Activated naive CD8-positive, alpha-beta T cell treated with anti-CD3 and anti-CD28 coated beads for 36 hours (primary cell): ENCODE results near the gene PTPRO. TPM values are rescaled to one million over a fixed set of nuclear protein-coding genes. Genes with fewer than 3 reads are reported as not detected.

Source experiments
- DNase-seq: peaks from one replicate; pipeline ENCODE4 v3.0.0; 2021
- H3K27ac Mint-ChIP-seq: one replicate; pipeline ENCODE4 v1.8.0; 2022; ENCODE audit warnings: mild to moderate bottlenecking, moderate library complexity, mixed read lengths
- H3K27me3 Mint-ChIP-seq: one replicate; pipeline ENCODE4 v1.8.0; 2022; ENCODE audit warnings: mild to moderate bottlenecking, mixed read lengths
- H3K36me3 Mint-ChIP-seq: one replicate; pipeline ENCODE4 v1.8.0; 2021; ENCODE audit warnings: mild to moderate bottlenecking, mixed read lengths
- H3K4me1 Mint-ChIP-seq: one replicate; pipeline ENCODE4 v1.8.0; 2021; ENCODE audit warnings: mixed read lengths
- H3K4me3 Mint-ChIP-seq: one replicate; pipeline ENCODE4 v1.8.0; 2022; ENCODE audit warnings: mild to moderate bottlenecking, moderate library complexity, mixed read lengths
- H3K9me3 Mint-ChIP-seq: one replicate; pipeline ENCODE4 v1.8.0; 2022; ENCODE audit warnings: mixed read lengths
- total RNA-seq, 2 experiments: library from RNA; stranded (reverse); gene quantifications; one replicate each; pipeline ENCODE4 v1.2.3, GENCODE V29; 2021

Gene PTPRO
- total RNA-seq, 2 experiments from 2014 or later: 1.1 to 1.4 TPM

DNA sequence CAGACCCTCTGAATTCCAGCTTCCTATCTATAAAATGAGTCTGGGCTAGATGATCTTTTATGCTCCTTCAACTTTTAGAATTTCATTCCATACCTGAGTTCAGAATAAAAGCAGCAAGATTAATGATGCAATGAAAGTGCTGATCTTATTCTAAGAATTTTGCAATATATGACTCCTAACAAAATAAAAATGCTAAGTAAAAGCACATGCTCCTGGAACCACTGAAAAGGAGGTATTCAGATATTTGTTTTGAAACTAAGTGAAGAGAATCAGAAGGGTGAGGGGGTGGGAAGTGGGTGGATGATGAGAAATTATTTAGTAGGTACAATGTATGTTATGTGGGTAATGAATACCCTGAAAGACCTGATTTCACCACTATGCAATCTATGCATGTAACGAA lies 216.6 kb downstream of the PTPRO start:
- Mint-ChIP-seq H3K9me3 (peaks cover 6% of the 10 kb centered on the region), H3K4me1 (peaks cover 23% of the 10 kb centered on the region), H3K4me3 (no peak overlapping the region), H3K27me3 (no peaks in the 10 kb centered on the region), H3K27ac (no peak overlapping the region), H3K36me3 (peaks cover 5% of the 10 kb centered on the region)
- no peak for DNase-seq

- peaks cover 3% of the 10 kb centered on the region for H3K9me3 Mint-ChIP-seq
- no peak overlapping the region for H3K4me3 Mint-ChIP-seq
- H3K4me1 Mint-ChIP-seq: peaks cover 31% of the 10 kb centered on the region
- peaks cover 8% of the 10 kb centered on the region for H3K36me3 Mint-ChIP-seq
- H3K27me3 Mint-ChIP-seq: no peaks in the 10 kb centered on the region
- no peak overlapping the region for H3K27ac Mint-ChIP-seq
- DNase-seq: no peak
These were observed 217.7 kb downstream of the PTPRO start for GRCh38 chr12:15540005-15540404.

- no peaks in the 10 kb centered on the region for H3K27me3 Mint-ChIP-seq
- DNase-seq: no peak
- peaks cover 8% of the 10 kb centered on the region for H3K36me3 Mint-ChIP-seq
- peaks cover 35% of the 10 kb centered on the region for H3K4me1 Mint-ChIP-seq
- no peak overlapping the region for H3K27ac Mint-ChIP-seq
- H3K4me3 Mint-ChIP-seq: no peak overlapping the region
- peaks cover 3% of the 10 kb centered on the region for H3K9me3 Mint-ChIP-seq
These were observed 218.2 kb downstream of the PTPRO start for GRCh38 chr12:15540469-15540872.

DNA sequence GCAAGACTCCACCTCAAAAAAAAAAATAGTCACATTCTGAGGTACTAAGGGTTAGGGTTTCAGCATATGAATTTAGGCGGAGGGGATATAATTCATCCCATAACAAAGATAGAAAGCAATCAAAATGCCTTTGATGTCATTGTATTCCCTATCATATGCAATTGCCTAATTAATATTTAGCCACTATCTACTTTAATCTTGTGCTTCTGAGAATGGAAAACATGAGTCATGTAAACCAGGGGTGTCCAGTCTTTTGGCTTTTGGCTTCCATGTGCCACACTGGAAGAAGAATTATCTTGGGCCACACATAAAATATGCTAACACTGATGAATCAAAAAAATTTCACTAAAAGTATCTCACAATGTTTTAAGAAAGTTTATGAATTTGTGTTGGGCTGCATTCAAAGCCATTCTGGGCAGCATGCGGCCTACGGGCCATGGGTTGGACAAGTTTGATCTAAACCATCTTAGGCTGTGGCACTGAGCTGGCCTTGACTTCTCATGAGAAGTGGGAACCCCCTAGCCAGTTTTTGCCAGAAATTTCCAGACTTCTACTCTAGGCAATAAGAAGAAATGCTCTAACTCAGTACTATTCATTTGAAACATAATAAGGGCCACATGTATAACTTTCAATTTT lies 219.8 kb downstream of the PTPRO start:
- Mint-ChIP-seq H3K27ac (no peak overlapping the region), H3K4me3 (no peak overlapping the region), H3K36me3 (peaks cover 8% of the 10 kb centered on the region), H3K4me1 (peaks cover 49% of the 10 kb centered on the region), H3K9me3 (peaks cover 3% of the 10 kb centered on the region), H3K27me3 (no peaks in the 10 kb centered on the region)
- DNase-seq: no peak

GRCh38 chr12:15543347-15543746 lies 221.0 kb downstream of the PTPRO start:
- H3K27ac Mint-ChIP-seq: no peak overlapping the region
- H3K4me1 Mint-ChIP-seq: peaks cover 60% of the 10 kb centered on the region
- H3K4me3 Mint-ChIP-seq: no peak overlapping the region
- H3K9me3 Mint-ChIP-seq: peaks cover 3% of the 10 kb centered on the region
- no peak for DNase-seq
- peaks cover 13% of the 10 kb centered on the region for H3K36me3 Mint-ChIP-seq
- H3K27me3 Mint-ChIP-seq: no peaks in the 10 kb centered on the region

DNA sequence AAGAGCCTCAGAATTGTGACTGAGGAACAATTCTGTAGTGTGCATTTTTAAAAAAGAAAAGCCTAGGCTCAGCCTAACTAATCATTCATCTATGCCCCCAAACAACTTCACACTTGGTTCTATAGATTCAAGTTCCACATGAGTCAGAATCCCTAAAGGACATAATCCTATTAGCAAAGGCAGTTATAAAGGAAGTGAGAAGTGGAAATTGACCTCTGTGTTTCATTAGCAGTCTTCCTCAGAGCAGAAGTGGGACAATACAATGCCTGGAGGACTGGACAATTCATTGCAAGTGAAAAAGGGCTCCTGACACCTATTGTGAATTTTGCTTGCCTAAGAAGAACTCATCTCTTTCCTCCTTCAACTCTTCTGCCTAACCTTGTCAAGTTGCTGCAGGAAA lies 222.3 kb downstream of the PTPRO start:
- peak overlapping the region; percentile 82 for H3K27ac Mint-ChIP-seq
- H3K4me3 Mint-ChIP-seq: no peak overlapping the region
- H3K4me1 Mint-ChIP-seq: peaks cover 59% of the 10 kb centered on the region
- H3K27me3 Mint-ChIP-seq: no peaks in the 10 kb centered on the region
- no peak for DNase-seq
- H3K9me3 Mint-ChIP-seq: peaks cover 10% of the 10 kb centered on the region
- peaks cover 20% of the 10 kb centered on the region for H3K36me3 Mint-ChIP-seq

- H3K27me3 Mint-ChIP-seq: no peaks in the 10 kb centered on the region
- no peak for DNase-seq
- peaks cover 15% of the 10 kb centered on the region for H3K9me3 Mint-ChIP-seq
- H3K4me1 Mint-ChIP-seq: peaks cover 60% of the 10 kb centered on the region
- H3K27ac Mint-ChIP-seq: peak overlapping the region; percentile 87
- peaks cover 25% of the 10 kb centered on the region for H3K36me3 Mint-ChIP-seq
- no peak overlapping the region for H3K4me3 Mint-ChIP-seq
These were observed 223.0 kb downstream of the PTPRO start for GRCh38 chr12:15545334-15545733.

- Mint-ChIP-seq H3K36me3 (peaks cover 26% of the 10 kb centered on the region), H3K27ac (peak overlapping the region; percentile 87), H3K4me3 (peak overlapping the region; percentile 62), H3K27me3 (no peaks in the 10 kb centered on the region), H3K4me1 (peaks cover 59% of the 10 kb centered on the region), H3K9me3 (peaks cover 15% of the 10 kb centered on the region)
- DNase-seq: no peak
These were observed 223.9 kb downstream of the PTPRO start for GRCh38 chr12:15546102-15546701.

DNA sequence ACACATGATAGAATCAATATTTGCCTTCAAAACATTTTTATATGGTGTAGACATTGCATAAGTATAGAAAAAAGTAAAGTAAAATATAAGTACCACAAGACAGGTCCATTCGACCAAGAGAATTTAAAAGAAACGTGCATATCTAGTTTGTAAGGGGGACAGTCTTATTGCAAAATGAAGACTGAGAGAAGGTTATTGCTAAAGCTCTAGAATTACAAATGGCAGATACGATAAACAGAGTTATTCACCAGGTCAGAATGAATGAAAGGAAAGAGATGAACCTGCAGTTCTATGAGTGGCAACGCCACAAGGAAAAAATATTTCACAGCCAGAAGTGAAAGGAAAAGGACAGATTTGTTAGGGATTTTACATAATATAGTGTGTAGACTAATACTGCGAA lies 224.8 kb downstream of the PTPRO start:
- H3K9me3 Mint-ChIP-seq: peaks cover 15% of the 10 kb centered on the region
- H3K27me3 Mint-ChIP-seq: no peaks in the 10 kb centered on the region
- peaks cover 55% of the 10 kb centered on the region for H3K4me1 Mint-ChIP-seq
- H3K36me3 Mint-ChIP-seq: peaks cover 25% of the 10 kb centered on the region
- H3K4me3 Mint-ChIP-seq: peak overlapping the region; percentile 6
- no peak for DNase-seq
- peak overlapping the region; percentile 87 for H3K27ac Mint-ChIP-seq

DNA sequence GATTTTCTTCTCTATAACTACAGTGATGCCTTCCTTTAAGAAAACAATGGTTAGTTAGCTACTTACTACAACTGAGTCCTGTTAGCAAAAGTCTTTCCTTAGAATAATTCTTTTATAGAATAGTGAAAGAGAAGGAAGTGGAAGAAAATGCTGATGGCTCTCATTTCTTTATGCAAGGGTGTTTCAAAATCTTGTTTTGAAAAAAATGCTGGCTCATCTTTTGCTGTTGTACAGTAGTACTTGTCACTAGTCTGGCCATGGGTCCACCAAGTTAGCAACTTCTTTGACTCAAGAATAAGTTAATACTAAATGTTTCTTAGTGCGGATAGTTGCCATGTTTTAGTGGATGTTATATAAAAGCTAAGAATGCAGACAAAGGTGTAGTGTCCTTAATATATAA lies 225.4 kb downstream of the PTPRO start:
- H3K4me3 Mint-ChIP-seq: no peak overlapping the region
- H3K36me3 Mint-ChIP-seq: peaks cover 29% of the 10 kb centered on the region
- no peaks in the 10 kb centered on the region for H3K27me3 Mint-ChIP-seq
- H3K4me1 Mint-ChIP-seq: peaks cover 55% of the 10 kb centered on the region
- DNase-seq: no peak
- H3K9me3 Mint-ChIP-seq: peaks cover 15% of the 10 kb centered on the region
- H3K27ac Mint-ChIP-seq: peak overlapping the region; percentile 87

- H3K27ac Mint-ChIP-seq: no peak overlapping the region
These were observed 228.5 kb downstream of the PTPRO start for GRCh38 chr12:15550793-15551192.

GRCh38 chr12:15555446-15555845 lies 233.1 kb downstream of the PTPRO start:
- Mint-ChIP-seq H3K4me1 (peaks cover 24% of the 10 kb centered on the region), H3K27ac (no peak overlapping the region), H3K4me3 (no peak overlapping the region), H3K36me3 (peaks cover 31% of the 10 kb centered on the region), H3K27me3 (no peaks in the 10 kb centered on the region), H3K9me3 (peaks cover 8% of the 10 kb centered on the region)
- DNase-seq: no peak

More at GRCh38 chr12:15550793-15551192, 228.5 kb downstream of the PTPRO start:
- Mint-ChIP-seq H3K27me3 (no peaks in the 10 kb centered on the region), H3K4me3 (no peak overlapping the region), H3K9me3 (peaks cover 15% of the 10 kb centered on the region), H3K36me3 (peaks cover 35% of the 10 kb centered on the region), H3K4me1 (peaks cover 41% of the 10 kb centered on the region)
- DNase-seq: no peak

- Mint-ChIP-seq H3K4me3 (no peak overlapping the region), H3K9me3 (peaks cover 8% of the 10 kb centered on the region), H3K27me3 (no peaks in the 10 kb centered on the region), H3K36me3 (peaks cover 27% of the 10 kb centered on the region), H3K4me1 (peaks cover 30% of the 10 kb centered on the region), H3K27ac (no peak overlapping the region)
- DNase-seq: no peak
These were observed 234.2 kb downstream of the PTPRO start for GRCh38 chr12:15556411-15557102.

GRCh38 chr12:15558915-15559528 lies 236.7 kb downstream of the PTPRO start:
- Mint-ChIP-seq H3K4me1 (peaks cover 40% of the 10 kb centered on the region), H3K27ac (no peak overlapping the region), H3K27me3 (no peaks in the 10 kb centered on the region), H3K4me3 (no peak overlapping the region), H3K9me3 (peaks cover 4% of the 10 kb centered on the region), H3K36me3 (peaks cover 18% of the 10 kb centered on the region)
- no peak for DNase-seq

- Mint-ChIP-seq H3K27me3 (no peaks in the 10 kb centered on the region), H3K4me1 (peaks cover 48% of the 10 kb centered on the region), H3K9me3 (peaks cover 4% of the 10 kb centered on the region), H3K36me3 (peaks cover 18% of the 10 kb centered on the region), H3K27ac (peak overlapping the region; percentile 94), H3K4me3 (no peak overlapping the region)
- no peak for DNase-seq
These were observed 239.1 kb downstream of the PTPRO start for GRCh38 chr12:15561396-15561795.
